AG09309 (cell line): Measurements from ENCODE around the gene FCN2.

Experiments
- DNase-seq: peaks from one replicate; pipeline ENCODE4 v3.0.0-alpha.2; 2010; ENCODE audit warnings: low read depth
- H3K4me3 ChIP-seq: 2 replicates; pipeline ENCODE4 v1.5.1; 2011; ENCODE audit warnings: mild to moderate bottlenecking, low read depth, low read length, moderate library complexity; ENCODE audit not compliant: control insufficient read depth
- TF ChIP-seq, protein P1 (sequence below): IDR thresholded peaks from 2 replicates; pipeline ENCODE4 v1.5.1; 2011; ENCODE audit warnings: mild to moderate bottlenecking, low read depth, low read length, inconsistent platforms; ENCODE audit not compliant: insufficient read depth, control insufficient read depth; ENCODE audit errors: missing control alignments

FCN2 gene

GRCh38 chr9:134860510-134860909 lies 20.1 kb upstream of the FCN2 start:
- no peak for DNase-seq
- no peak overlapping the region for H3K4me3 ChIP-seq
- TF ChIP-seq, protein P1, sequence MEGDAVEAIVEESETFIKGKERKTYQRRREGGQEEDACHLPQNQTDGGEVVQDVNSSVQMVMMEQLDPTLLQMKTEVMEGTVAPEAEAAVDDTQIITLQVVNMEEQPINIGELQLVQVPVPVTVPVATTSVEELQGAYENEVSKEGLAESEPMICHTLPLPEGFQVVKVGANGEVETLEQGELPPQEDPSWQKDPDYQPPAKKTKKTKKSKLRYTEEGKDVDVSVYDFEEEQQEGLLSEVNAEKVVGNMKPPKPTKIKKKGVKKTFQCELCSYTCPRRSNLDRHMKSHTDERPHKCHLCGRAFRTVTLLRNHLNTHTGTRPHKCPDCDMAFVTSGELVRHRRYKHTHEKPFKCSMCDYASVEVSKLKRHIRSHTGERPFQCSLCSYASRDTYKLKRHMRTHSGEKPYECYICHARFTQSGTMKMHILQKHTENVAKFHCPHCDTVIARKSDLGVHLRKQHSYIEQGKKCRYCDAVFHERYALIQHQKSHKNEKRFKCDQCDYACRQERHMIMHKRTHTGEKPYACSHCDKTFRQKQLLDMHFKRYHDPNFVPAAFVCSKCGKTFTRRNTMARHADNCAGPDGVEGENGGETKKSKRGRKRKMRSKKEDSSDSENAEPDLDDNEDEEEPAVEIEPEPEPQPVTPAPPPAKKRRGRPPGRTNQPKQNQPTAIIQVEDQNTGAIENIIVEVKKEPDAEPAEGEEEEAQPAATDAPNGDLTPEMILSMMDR = no peak

- H3K4me3 ChIP-seq = no peak overlapping the region
- TF ChIP-seq, protein P1 = no peak
- DNase-seq = no peak
Observed at GRCh38 chr9:134861595-134862334, 18.8 kb upstream of the FCN2 start.

DNA sequence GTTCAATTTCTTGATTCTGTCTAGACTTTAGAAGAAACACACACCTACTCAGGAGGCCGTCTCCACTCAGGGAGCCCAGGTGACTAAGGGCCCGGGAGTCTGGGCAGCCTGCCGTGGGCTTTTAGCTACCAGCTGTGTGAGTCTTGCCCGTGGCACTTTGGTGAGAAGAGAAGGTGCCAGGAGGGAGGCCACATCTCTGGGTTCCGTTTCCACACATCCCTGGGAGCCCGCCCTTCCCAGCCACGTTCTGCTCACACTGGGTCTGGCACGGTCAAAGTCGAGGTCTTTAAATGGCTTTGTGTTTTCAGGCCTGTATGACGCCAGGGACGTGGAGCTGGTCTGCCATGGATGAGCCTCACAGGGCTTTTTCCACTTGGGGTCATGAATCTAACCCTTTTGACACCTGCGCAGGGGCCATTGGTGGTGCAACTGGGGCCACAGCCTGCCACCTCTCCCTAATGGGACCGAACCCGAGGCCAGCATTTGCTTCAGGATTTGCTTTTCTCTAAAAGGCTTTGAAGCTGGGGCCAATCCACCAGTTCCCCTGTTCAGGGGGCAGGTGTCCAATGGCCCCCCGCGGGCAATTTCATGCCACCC lies 17.2 kb upstream of the FCN2 start:
- TF ChIP-seq, protein P1 = no peak
- H3K4me3 ChIP-seq = no peak overlapping the region
- DNase-seq = no peak

GRCh38 chr9:134863941-134864820 lies 16.4 kb upstream of the FCN2 start:
- TF ChIP-seq, protein P1 = no peak

DNA sequence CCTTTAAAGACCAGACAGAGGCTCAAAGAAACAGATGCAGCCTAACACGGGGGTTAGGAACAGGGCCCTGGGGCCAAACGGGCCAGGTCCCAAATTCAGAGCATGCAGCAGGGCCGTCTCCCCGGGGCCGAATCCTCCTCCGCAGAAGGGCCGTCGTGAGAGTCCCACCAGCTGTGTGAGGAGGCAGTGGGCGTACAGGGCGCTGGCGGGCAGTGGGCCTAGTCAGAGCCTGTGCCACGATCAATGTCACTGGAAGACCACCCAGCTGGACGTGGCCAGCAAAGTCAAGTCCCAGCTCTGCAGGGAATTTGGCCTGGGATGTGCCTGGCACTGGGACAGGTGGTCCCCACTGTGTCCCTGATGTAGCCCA lies 15.8 kb upstream of the FCN2 start:
- no peak for DNase-seq
- TF ChIP-seq, protein P1 = no peak
- no peak overlapping the region for H3K4me3 ChIP-seq

More at GRCh38 chr9:134863941-134864820, 16.4 kb upstream of the FCN2 start:
- H3K4me3 ChIP-seq = no peak overlapping the region
- DNase-seq = no peak

GRCh38 chr9:134867917-134868750 lies 12.5 kb upstream of the FCN2 start:
- DNase-seq = no peak
- H3K4me3 ChIP-seq = no peak overlapping the region
- TF ChIP-seq, protein P1 = no peak
